HG03064 (cell line): ENCODE data around the gene L1CAM.

ENCODE experiments used
- ATAC-seq: cut with Tn5 transposase; IDR thresholded peaks from one replicate; pipeline ENCODE4 v1.9.1; 2021; ENCODE audit warnings: low read depth; ENCODE audit not compliant: unreplicated experiment

L1CAM gene

GRCh38 chrX:153878969-153879653 lies 6.9 kb downstream of the L1CAM start:
- ATAC-seq, result no peak

- no peak for ATAC-seq
Observed at GRCh38 chrX:153878345-153878744, 7.6 kb downstream of the L1CAM start.

GRCh38 chrX:153877571-153878261 lies 8.3 kb downstream of the L1CAM start:
- no peak for ATAC-seq

GRCh38 chrX:153876112-153876491 lies 9.9 kb downstream of the L1CAM start:
- no peak for ATAC-seq

- no peak for ATAC-seq
Observed at GRCh38 chrX:153875391-153876111, 10.4 kb downstream of the L1CAM start.

GRCh38 chrX:153874366-153875125 lies 11.4 kb downstream of the L1CAM start:
- ATAC-seq, result no peak

- no peak for ATAC-seq
Observed at GRCh38 chrX:153874085-153874365, 11.9 kb downstream of the L1CAM start.

GRCh38 chrX:153873282-153874084 lies 12.5 kb downstream of the L1CAM start:
- no peak for ATAC-seq

- no peak for ATAC-seq
Observed at GRCh38 chrX:153871946-153872878, 13.8 kb downstream of the L1CAM start.

- ATAC-seq, result no peak
Observed at GRCh38 chrX:153871451-153871850, 14.5 kb downstream of the L1CAM start.

- ATAC-seq, result no peak
Observed at GRCh38 chrX:153870791-153871360, 15.1 kb downstream of the L1CAM start.

GRCh38 chrX:153870288-153870690 lies 15.7 kb downstream of the L1CAM start:
- no peak for ATAC-seq

GRCh38 chrX:153869473-153870287 lies 16.3 kb downstream of the L1CAM start:
- ATAC-seq, result no peak

GRCh38 chrX:153868576-153869472 lies 17.1 kb downstream of the L1CAM start:
- ATAC-seq, result no peak

- no peak for ATAC-seq
Observed at GRCh38 chrX:153867671-153868070, 18.3 kb downstream of the L1CAM start.

GRCh38 chrX:153867139-153867538 lies 18.8 kb downstream of the L1CAM start:
- ATAC-seq, result no peak
